ENCODE measurements around the gene DDT. TPM values are rescaled to one million over a fixed set of nuclear protein-coding genes. Genes with fewer than 3 reads are reported as not detected.
"Not testable (repeated sequence)": the region's sequence is repeated elsewhere in the genome, so short reads cannot be mapped to it uniquely, and the experiment has no call there.

The DDT gene
- total RNA-seq, 1 donor from 2014 or later = 108 TPM

- Mint-ChIP-seq H3K36me3 (ENCODE audit: unreplicated experiment) (no peaks in the 10 kb centered on the region), H3K27ac (ENCODE audit: unreplicated experiment) (no peak overlapping the region), H3K4me1 (ENCODE audit: unreplicated experiment) (no peaks in the 10 kb centered on the region), H3K9me3 (ENCODE audit: unreplicated experiment) (no peaks in the 10 kb centered on the region), H3K27me3 (ENCODE audit: unreplicated experiment) (no peaks in the 10 kb centered on the region), H3K4me3 (ENCODE audit: unreplicated experiment) (no peak overlapping the region)
- no peak for DNase-seq (ENCODE audit: extremely low spot score, unreplicated experiment)
- no peak for TF ChIP-seq CTCF (IDR thresholded peaks at IDR 0.05)
Observed at GRCh38 chr22:23984430-23984829, 10.2 kb upstream of the DDT start.

DNA sequence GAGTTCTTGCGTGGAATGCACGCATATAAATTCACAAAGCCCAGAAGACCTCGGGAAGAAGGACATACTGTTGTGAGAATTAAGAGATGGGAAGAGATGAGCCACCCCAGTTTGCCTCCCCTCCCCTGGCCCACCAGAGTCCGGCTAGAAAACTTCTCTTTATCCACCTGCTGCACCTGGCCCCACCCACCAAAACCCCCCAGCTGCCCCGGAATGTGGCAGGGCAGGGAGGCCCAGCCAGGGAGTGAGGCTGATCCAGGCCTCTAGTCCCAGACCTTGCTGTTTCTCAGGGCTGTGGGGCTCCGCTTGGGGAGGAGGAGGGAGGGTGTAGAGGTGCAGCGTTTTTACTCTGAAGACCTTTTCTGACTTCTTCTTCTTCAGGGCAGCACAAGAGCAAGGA lies 6.3 kb upstream of the DDT start:
- not testable (repeated sequence) for H3K9me3 Mint-ChIP-seq (ENCODE audit: unreplicated experiment); H3K4me3 Mint-ChIP-seq (ENCODE audit: unreplicated experiment); DNase-seq (ENCODE audit: extremely low spot score, unreplicated experiment); H3K27ac Mint-ChIP-seq (ENCODE audit: unreplicated experiment); H3K27me3 Mint-ChIP-seq (ENCODE audit: unreplicated experiment); H3K36me3 Mint-ChIP-seq (ENCODE audit: unreplicated experiment); H3K4me1 Mint-ChIP-seq (ENCODE audit: unreplicated experiment)

DNA sequence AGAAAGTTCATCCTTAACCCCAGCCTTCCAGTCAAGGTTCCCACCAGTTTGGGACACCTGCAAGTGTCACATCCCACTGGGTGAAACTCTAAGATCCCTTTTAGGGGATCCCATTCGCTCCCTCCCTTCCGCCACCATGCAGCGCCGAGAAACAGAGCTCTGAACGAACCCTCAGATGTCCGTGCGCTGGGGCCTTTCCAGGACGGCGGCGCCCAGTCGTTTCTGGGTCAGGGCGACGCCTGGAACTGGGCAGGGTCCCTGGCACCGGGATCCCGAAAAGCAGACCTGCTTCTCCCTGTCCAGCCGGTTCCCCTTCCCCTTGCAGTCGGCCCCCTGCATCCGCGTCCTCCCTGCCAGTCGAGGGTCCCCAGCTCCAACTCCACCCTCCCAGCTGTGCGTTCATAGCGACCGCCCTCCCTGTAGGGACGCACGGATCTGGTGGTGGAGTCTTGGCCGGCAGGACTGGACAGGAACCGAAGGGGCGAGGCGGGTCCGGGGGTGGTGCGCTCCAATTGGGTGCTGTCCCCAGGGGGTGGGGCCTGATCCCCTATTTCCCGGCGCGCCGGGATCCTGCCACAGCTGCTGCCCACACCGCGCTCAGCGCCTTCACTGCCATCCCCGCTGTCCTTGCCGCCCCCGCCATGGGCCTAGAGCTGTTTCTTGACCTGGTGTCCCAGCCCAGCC lies 5.5 kb upstream of the DDT start, which contains the start of gene GSTT2:
Gene GSTT2, plus strand, starts transcription at position 578 of the 684 bp plus-strand sequence.
- H3K27me3 Mint-ChIP-seq (ENCODE audit: unreplicated experiment); H3K27ac Mint-ChIP-seq (ENCODE audit: unreplicated experiment); DNase-seq (ENCODE audit: extremely low spot score, unreplicated experiment); H3K36me3 Mint-ChIP-seq (ENCODE audit: unreplicated experiment); H3K9me3 Mint-ChIP-seq (ENCODE audit: unreplicated experiment); H3K4me3 Mint-ChIP-seq (ENCODE audit: unreplicated experiment); H3K4me1 Mint-ChIP-seq (ENCODE audit: unreplicated experiment): not testable (repeated sequence)

DNA sequence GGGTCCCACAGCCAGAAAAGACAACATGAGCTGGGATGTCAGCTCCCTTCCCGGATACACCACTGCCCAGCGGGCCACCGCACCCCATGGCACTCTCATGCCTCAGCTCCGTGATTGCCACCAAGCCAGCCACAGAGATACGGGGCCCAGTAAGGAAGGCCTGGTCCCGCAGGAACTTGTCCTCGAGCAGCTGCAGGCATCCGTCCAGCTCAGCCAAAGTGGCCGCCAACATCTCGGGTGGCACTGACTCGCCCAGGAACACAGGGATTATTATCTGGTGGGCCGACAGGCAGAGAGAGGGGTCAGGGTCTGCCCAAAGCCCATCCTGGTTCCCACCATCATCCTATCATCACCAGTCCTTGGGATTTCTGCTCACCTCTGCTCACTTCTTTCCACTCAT lies 3.1 kb upstream of the DDT start:
- DNase-seq (ENCODE audit: extremely low spot score, unreplicated experiment); H3K36me3 Mint-ChIP-seq (ENCODE audit: unreplicated experiment); H3K27me3 Mint-ChIP-seq (ENCODE audit: unreplicated experiment); H3K27ac Mint-ChIP-seq (ENCODE audit: unreplicated experiment); H3K4me1 Mint-ChIP-seq (ENCODE audit: unreplicated experiment); H3K4me3 Mint-ChIP-seq (ENCODE audit: unreplicated experiment); H3K9me3 Mint-ChIP-seq (ENCODE audit: unreplicated experiment): not testable (repeated sequence)

GRCh38 chr22:23974836-23975352 lies 653 bp upstream of the DDT start:
- not testable (repeated sequence) for H3K4me3 Mint-ChIP-seq (ENCODE audit: unreplicated experiment); H3K27me3 Mint-ChIP-seq (ENCODE audit: unreplicated experiment); DNase-seq (ENCODE audit: extremely low spot score, unreplicated experiment); H3K4me1 Mint-ChIP-seq (ENCODE audit: unreplicated experiment); H3K27ac Mint-ChIP-seq (ENCODE audit: unreplicated experiment); H3K9me3 Mint-ChIP-seq (ENCODE audit: unreplicated experiment)
- peaks cover 17% of the 10 kb centered on the region for H3K36me3 Mint-ChIP-seq (ENCODE audit: unreplicated experiment)

GRCh38 chr22:23971927-23972326 lies 2.3 kb downstream of the DDT start:
- DNase-seq (ENCODE audit: extremely low spot score, unreplicated experiment); H3K27ac Mint-ChIP-seq (ENCODE audit: unreplicated experiment); H3K4me1 Mint-ChIP-seq (ENCODE audit: unreplicated experiment); H3K4me3 Mint-ChIP-seq (ENCODE audit: unreplicated experiment); H3K9me3 Mint-ChIP-seq (ENCODE audit: unreplicated experiment); H3K27me3 Mint-ChIP-seq (ENCODE audit: unreplicated experiment): not testable (repeated sequence)
- H3K36me3 Mint-ChIP-seq (ENCODE audit: unreplicated experiment) = peaks cover 17% of the 10 kb centered on the region

DNA sequence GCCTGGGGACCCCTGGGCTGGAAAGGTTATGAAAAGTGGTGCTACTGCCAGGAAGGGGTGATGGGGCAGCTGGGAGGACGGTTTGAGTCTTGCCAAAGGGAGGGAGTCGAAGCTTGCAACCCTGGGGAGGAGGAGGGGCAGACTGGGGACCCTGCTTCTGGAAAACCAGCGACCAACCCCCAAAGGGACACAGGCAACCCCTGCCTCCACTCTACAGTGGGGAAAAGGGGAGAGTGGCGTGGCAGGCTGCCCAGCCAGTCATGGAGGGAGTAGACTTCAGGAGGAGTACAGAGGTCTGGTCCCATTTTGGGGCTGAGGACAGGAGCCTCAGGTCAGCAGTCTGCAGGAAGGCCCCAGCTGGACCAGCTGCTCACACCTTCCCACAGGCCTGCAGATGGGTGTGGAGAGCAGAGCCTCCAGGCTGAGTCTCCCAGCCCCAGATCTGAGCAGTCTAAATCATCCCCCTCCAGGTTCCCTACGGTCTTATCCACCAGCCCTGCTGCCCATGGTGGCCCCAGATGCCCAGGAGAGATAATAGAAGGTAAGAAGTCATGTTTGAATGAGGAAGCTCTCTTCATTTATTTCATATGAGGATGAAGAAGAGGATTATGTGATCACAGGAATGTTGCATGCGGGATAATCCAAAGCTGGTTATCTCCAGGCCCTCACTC lies 3.3 kb downstream of the DDT start:
- no peak overlapping the region for H3K27ac Mint-ChIP-seq (ENCODE audit: unreplicated experiment)
- no peak overlapping the region for H3K4me3 Mint-ChIP-seq (ENCODE audit: unreplicated experiment)
- H3K36me3 Mint-ChIP-seq (ENCODE audit: unreplicated experiment) = peaks cover 17% of the 10 kb centered on the region

More for the DNA sequence above, 3.3 kb downstream of the DDT start:
- no peaks in the 10 kb centered on the region for H3K9me3 Mint-ChIP-seq (ENCODE audit: unreplicated experiment)
- no peak for DNase-seq (ENCODE audit: extremely low spot score, unreplicated experiment)
- peaks cover 2% of the 10 kb centered on the region for H3K4me1 Mint-ChIP-seq (ENCODE audit: unreplicated experiment)
- no peaks in the 10 kb centered on the region for H3K27me3 Mint-ChIP-seq (ENCODE audit: unreplicated experiment)
- no peak for TF ChIP-seq CTCF (IDR thresholded peaks at IDR 0.05)

Data from osteocyte (in vitro differentiated cells).